Measurements from ENCODE around the gene FAM222A.

FAM222A gene

GRCh38 chr12:109789526-109790048 is 76.0 kb downstream of the FAM222A start:
- no peaks in the 10 kb centered on the region for H3K4me1 Mint-ChIP-seq
- H3K27ac Mint-ChIP-seq = no peak overlapping the region
- ATAC-seq = no peak
- H3K36me3 Mint-ChIP-seq = no peaks in the 10 kb centered on the region
- DNase-seq (ENCODE audit: low spot score in 2 of 2) = no peak
- no peak overlapping the region for H3K4me3 Mint-ChIP-seq
- no peaks in the 10 kb centered on the region for H3K9me3 Mint-ChIP-seq

- no peaks in the 10 kb centered on the region for H3K36me3 Mint-ChIP-seq
- H3K27ac Mint-ChIP-seq = no peak overlapping the region
- DNase-seq (ENCODE audit: low spot score in 2 of 2) (no peak), ATAC-seq (no peak)
- H3K4me3 Mint-ChIP-seq = no peak overlapping the region
- H3K9me3 Mint-ChIP-seq = no peaks in the 10 kb centered on the region
- no peaks in the 10 kb centered on the region for H3K4me1 Mint-ChIP-seq
Measured at GRCh38 chr12:109792992-109793391, 79.4 kb downstream of the FAM222A start.

GRCh38 chr12:109793411-109793810 is 79.8 kb downstream of the FAM222A start:
- no peaks in the 10 kb centered on the region for H3K9me3 Mint-ChIP-seq
- no peak overlapping the region for H3K27ac Mint-ChIP-seq
- no peaks in the 10 kb centered on the region for H3K4me1 Mint-ChIP-seq
- no peak overlapping the region for H3K4me3 Mint-ChIP-seq
- DNase-seq (ENCODE audit: low spot score in 2 of 2) = no peak
- H3K36me3 Mint-ChIP-seq = no peaks in the 10 kb centered on the region
- ATAC-seq = no peak

- no peaks in the 10 kb centered on the region for H3K9me3 Mint-ChIP-seq
- no peaks in the 10 kb centered on the region for H3K36me3 Mint-ChIP-seq
- ATAC-seq (peak; percentile 25), DNase-seq (ENCODE audit: low spot score in 2 of 2) (no peak)
- no peak overlapping the region for H3K4me3 Mint-ChIP-seq
- H3K4me1 Mint-ChIP-seq = no peaks in the 10 kb centered on the region
- no peak overlapping the region for H3K27ac Mint-ChIP-seq
Measured at GRCh38 chr12:109793826-109794501, 80.3 kb downstream of the FAM222A start.

GRCh38 chr12:109795023-109795422 is 81.4 kb downstream of the FAM222A start:
- Mint-ChIP-seq H3K9me3 (no peaks in the 10 kb centered on the region), H3K27ac (no peak overlapping the region), H3K4me1 (no peaks in the 10 kb centered on the region), H3K4me3 (no peak overlapping the region), H3K36me3 (no peaks in the 10 kb centered on the region)
- no peak for ATAC-seq
- DNase-seq (ENCODE audit: low spot score in 2 of 2) = no peak

- no peak for DNase-seq (ENCODE audit: low spot score in 2 of 2)
- Mint-ChIP-seq H3K36me3 (no peaks in the 10 kb centered on the region), H3K9me3 (no peaks in the 10 kb centered on the region), H3K4me3 (no peak overlapping the region), H3K4me1 (no peaks in the 10 kb centered on the region), H3K27ac (no peak overlapping the region)
- no peak for ATAC-seq
Measured at GRCh38 chr12:109796057-109796456, 82.4 kb downstream of the FAM222A start.

GRCh38 chr12:109797905-109798669 is 84.5 kb downstream of the FAM222A start:
- ATAC-seq (no peak), DNase-seq (ENCODE audit: low spot score in 2 of 2) (no peak)
- no peaks in the 10 kb centered on the region for H3K9me3 Mint-ChIP-seq
- no peak overlapping the region for H3K4me3 Mint-ChIP-seq
- H3K4me1 Mint-ChIP-seq = no peaks in the 10 kb centered on the region
- H3K27ac Mint-ChIP-seq = no peak overlapping the region
- H3K36me3 Mint-ChIP-seq = no peaks in the 10 kb centered on the region

- Mint-ChIP-seq H3K27ac (no peak overlapping the region), H3K36me3 (no peaks in the 10 kb centered on the region), H3K4me3 (no peak overlapping the region), H3K4me1 (no peaks in the 10 kb centered on the region), H3K9me3 (no peaks in the 10 kb centered on the region)
- DNase-seq (ENCODE audit: low spot score in 2 of 2) = no peak
- ATAC-seq = no peak
Measured at GRCh38 chr12:109798691-109799090, 85.1 kb downstream of the FAM222A start.

GRCh38 chr12:109800536-109800935 is 86.9 kb downstream of the FAM222A start:
- Mint-ChIP-seq H3K36me3 (no peaks in the 10 kb centered on the region), H3K9me3 (no peaks in the 10 kb centered on the region), H3K4me3 (no peak overlapping the region), H3K4me1 (peaks cover 10% of the 10 kb centered on the region), H3K27ac (no peak overlapping the region)
- DNase-seq (ENCODE audit: low spot score in 2 of 2) (no peak), ATAC-seq (no peak)

- no peak overlapping the region for H3K27ac Mint-ChIP-seq
- peaks cover 10% of the 10 kb centered on the region for H3K4me1 Mint-ChIP-seq
- no peaks in the 10 kb centered on the region for H3K9me3 Mint-ChIP-seq
- H3K4me3 Mint-ChIP-seq = no peak overlapping the region
- no peaks in the 10 kb centered on the region for H3K36me3 Mint-ChIP-seq
- ATAC-seq (no peak), DNase-seq (ENCODE audit: low spot score in 2 of 2) (no peak)
Measured at GRCh38 chr12:109802828-109803227, 89.2 kb downstream of the FAM222A start.

GRCh38 chr12:109803678-109804077 is 90.1 kb downstream of the FAM222A start:
- Mint-ChIP-seq H3K4me1 (peaks cover 10% of the 10 kb centered on the region), H3K4me3 (no peak overlapping the region), H3K9me3 (no peaks in the 10 kb centered on the region), H3K36me3 (no peaks in the 10 kb centered on the region), H3K27ac (no peak overlapping the region)
- ATAC-seq = no peak
- DNase-seq (ENCODE audit: low spot score in 2 of 2) = no peak

- Mint-ChIP-seq H3K4me3 (no peak overlapping the region), H3K4me1 (peaks cover 10% of the 10 kb centered on the region), H3K27ac (no peak overlapping the region), H3K36me3 (no peaks in the 10 kb centered on the region), H3K9me3 (no peaks in the 10 kb centered on the region)
- DNase-seq (ENCODE audit: low spot score in 2 of 2) = peak; percentile 58 to 83
- peak; percentile 77 for ATAC-seq
Measured at GRCh38 chr12:109804820-109805761, 91.5 kb downstream of the FAM222A start.

GRCh38 chr12:109807954-109808643 is 94.5 kb downstream of the FAM222A start:
- no peak overlapping the region for H3K4me3 Mint-ChIP-seq
- ATAC-seq = no peak
- H3K4me1 Mint-ChIP-seq = peaks cover 10% of the 10 kb centered on the region
- no peak overlapping the region for H3K27ac Mint-ChIP-seq
- no peak for DNase-seq (ENCODE audit: low spot score in 2 of 2)
- H3K9me3 Mint-ChIP-seq = no peaks in the 10 kb centered on the region
- no peaks in the 10 kb centered on the region for H3K36me3 Mint-ChIP-seq

GRCh38 chr12:109808876-109809646 is 95.4 kb downstream of the FAM222A start:
- no peaks in the 10 kb centered on the region for H3K9me3 Mint-ChIP-seq
- no peak overlapping the region for H3K4me3 Mint-ChIP-seq
- peaks cover 10% of the 10 kb centered on the region for H3K4me1 Mint-ChIP-seq
- ATAC-seq (no peak), DNase-seq (ENCODE audit: low spot score in 2 of 2) (no peak)
- no peaks in the 10 kb centered on the region for H3K36me3 Mint-ChIP-seq
- no peak overlapping the region for H3K27ac Mint-ChIP-seq

Data from stimulated activated effector memory CD8-positive, alpha-beta T cell treated with anti-CD3 and anti-CD28 coated beads, Interleukin-12 subunit alpha, Interleukin-12 subunit beta, amount 100 ng/mL, for 72 hours (primary cell).